HEK293 (cell line): ENCODE measurements around the gene FOXC1.

Experiments used
- ELK4 ChIP-seq: IDR thresholded peaks from 2 replicates; pipeline ENCODE4 v1.6.1; 2011; ENCODE audit warnings: mild to moderate bottlenecking, low read depth, low read length, borderline replicate concordance
- PRDM1 ChIP-seq: fragments of 450-650 bp; formaldehyde crosslinking; IDR thresholded peaks from 2 replicates; pipeline ENCODE4; 2016; ENCODE audit warnings: missing biosample characterization, missing genetic modification characterization
- SP3 ChIP-seq: fragments of 450-650 bp; formaldehyde crosslinking; IDR thresholded peaks from 2 replicates; pipeline ENCODE4 v1.5.1; 2016; ENCODE audit warnings: missing biosample characterization, missing genetic modification characterization
- TCF7L2 ChIP-seq: IDR thresholded peaks from 2 replicates; pipeline ENCODE4 v1.6.1; 2011; ENCODE audit warnings: low read depth, mild to moderate bottlenecking, inconsistent platforms, low read length, moderate library complexity, borderline replicate concordance
- WT1 ChIP-seq: fragments of 450-650 bp; formaldehyde crosslinking; IDR thresholded peaks from 2 replicates; pipeline ENCODE4 v1.5.1; 2016; ENCODE audit warnings: missing biosample characterization, missing genetic modification characterization
- ZBTB1 ChIP-seq: fragments of 450-650 bp; formaldehyde crosslinking; IDR thresholded peaks from 2 replicates; pipeline ENCODE4 v1.5.1; 2016; ENCODE audit warnings: missing biosample characterization, missing genetic modification characterization
- ZBTB49 ChIP-seq: fragments of 450-650 bp; formaldehyde crosslinking; IDR thresholded peaks from 2 replicates; pipeline ENCODE4 v1.5.1; 2016; ENCODE audit warnings: missing biosample characterization, missing genetic modification characterization, low read depth
- ZBTB8A ChIP-seq: fragments of 450-650 bp; formaldehyde crosslinking; IDR thresholded peaks from 2 replicates; pipeline ENCODE4 v1.5.1; 2016; ENCODE audit warnings: missing biosample characterization, missing genetic modification characterization
- ZEB2 ChIP-seq: fragments of 450-650 bp; formaldehyde crosslinking; IDR thresholded peaks from 2 replicates; pipeline ENCODE4 v1.5.1; 2016; ENCODE audit warnings: missing biosample characterization, missing genetic modification characterization
- ZFP3 ChIP-seq: fragments of 450-650 bp; formaldehyde crosslinking; IDR thresholded peaks from 2 replicates; pipeline ENCODE4 v1.5.1; 2016; ENCODE audit warnings: low read depth, missing biosample characterization, missing genetic modification characterization
- ZFP41 ChIP-seq: fragments of 450-650 bp; formaldehyde crosslinking; IDR thresholded peaks from 2 replicates; pipeline ENCODE4 v1.5.1; 2016; ENCODE audit warnings: missing biosample characterization, missing genetic modification characterization, borderline replicate concordance
- ZFP69B ChIP-seq: fragments of 450-650 bp; formaldehyde crosslinking; IDR thresholded peaks from 2 replicates; pipeline ENCODE4 v1.5.1; 2016; ENCODE audit warnings: missing biosample characterization, missing genetic modification characterization
- ZNF10 ChIP-seq: fragments of 450-650 bp; formaldehyde crosslinking; IDR thresholded peaks from 2 replicates; pipeline ENCODE4 v1.5.1; 2017; ENCODE audit warnings: missing biosample characterization, missing genetic modification characterization
- ZNF133 ChIP-seq: fragments of 450-650 bp; formaldehyde crosslinking; IDR thresholded peaks from 2 replicates; pipeline ENCODE4 v1.5.1; 2016; ENCODE audit warnings: missing biosample characterization, missing genetic modification characterization
- ZNF169 ChIP-seq: fragments of 450-650 bp; formaldehyde crosslinking; IDR thresholded peaks from 2 replicates; pipeline ENCODE4 v1.5.1; 2016; ENCODE audit warnings: missing biosample characterization, missing genetic modification characterization
- ZNF2 ChIP-seq: fragments of 450-650 bp; formaldehyde crosslinking; IDR thresholded peaks from 2 replicates; pipeline ENCODE4 v1.5.1; 2016; ENCODE audit warnings: missing biosample characterization, missing genetic modification characterization
- ZNF211 ChIP-seq: fragments of 450-650 bp; formaldehyde crosslinking; IDR thresholded peaks from 2 replicates; pipeline ENCODE4 v1.5.1; 2016; ENCODE audit warnings: low read depth, missing biosample characterization, missing genetic modification characterization
- ZNF221 ChIP-seq: fragments of 450-650 bp; formaldehyde crosslinking; IDR thresholded peaks from 2 replicates; pipeline ENCODE4 v1.5.1; 2017; ENCODE audit warnings: missing biosample characterization, missing genetic modification characterization, borderline replicate concordance
- ZNF23 ChIP-seq: fragments of 450-650 bp; formaldehyde crosslinking; IDR thresholded peaks from 2 replicates; pipeline ENCODE4 v1.5.1; 2016; ENCODE audit warnings: missing biosample characterization, missing genetic modification characterization, borderline replicate concordance
- ZNF26 ChIP-seq: fragments of 450-650 bp; formaldehyde crosslinking; IDR thresholded peaks from 2 replicates; pipeline ENCODE4 v1.5.1; 2016; ENCODE audit warnings: missing biosample characterization, missing genetic modification characterization
- ZNF423 ChIP-seq: fragments of 450-650 bp; formaldehyde crosslinking; IDR thresholded peaks from 2 replicates; pipeline ENCODE4 v1.5.1; 2016; ENCODE audit warnings: missing biosample characterization, missing genetic modification characterization
- ZNF529 ChIP-seq: fragments of 450-650 bp; formaldehyde crosslinking; IDR thresholded peaks from 2 replicates; pipeline ENCODE4 v1.5.1; 2017; ENCODE audit warnings: missing genetic modification characterization, missing biosample characterization; ENCODE audit not compliant: insufficient replicate concordance
- ZNF548 ChIP-seq: fragments of 450-650 bp; formaldehyde crosslinking; IDR thresholded peaks from 2 replicates; pipeline ENCODE4 v1.5.1; 2016; ENCODE audit warnings: missing biosample characterization, missing genetic modification characterization
- ZNF629 ChIP-seq: fragments of 450-650 bp; formaldehyde crosslinking; IDR thresholded peaks from 2 replicates; pipeline ENCODE4 v1.5.1; 2017; ENCODE audit warnings: missing biosample characterization, missing genetic modification characterization
- ZNF645 ChIP-seq: fragments of 450-650 bp; formaldehyde crosslinking; IDR thresholded peaks from 2 replicates; pipeline ENCODE4; 2016; ENCODE audit warnings: missing biosample characterization, missing genetic modification characterization
- ZNF660 ChIP-seq: fragments of 450-650 bp; IDR thresholded peaks from 2 replicates; pipeline ENCODE4 v1.5.1; 2018; ENCODE audit warnings: missing biosample characterization, mild to moderate bottlenecking, missing genetic modification characterization
- ZSCAN16 ChIP-seq: fragments of 450-650 bp; formaldehyde crosslinking; IDR thresholded peaks from 2 replicates; pipeline ENCODE4 v1.5.1; 2016; ENCODE audit warnings: missing biosample characterization, missing genetic modification characterization
- ZXDB ChIP-seq: fragments of 450-650 bp; formaldehyde crosslinking; IDR thresholded peaks from 2 replicates; pipeline ENCODE4 v1.5.1; 2016; ENCODE audit warnings: missing biosample characterization, missing genetic modification characterization
- TF ChIP-seq, protein P1 (sequence below): fragments of 450-650 bp; formaldehyde crosslinking; IDR thresholded peaks from 2 replicates; pipeline ENCODE4 v1.5.1; 2016; ENCODE audit warnings: missing biosample characterization, missing genetic modification characterization
- TF ChIP-seq, protein P2 (sequence below): fragments of 450-650 bp; formaldehyde crosslinking; IDR thresholded peaks from 2 replicates; pipeline ENCODE4 v1.5.1; 2016; ENCODE audit warnings: missing biosample characterization, missing genetic modification characterization

The FOXC1 gene

DNA sequence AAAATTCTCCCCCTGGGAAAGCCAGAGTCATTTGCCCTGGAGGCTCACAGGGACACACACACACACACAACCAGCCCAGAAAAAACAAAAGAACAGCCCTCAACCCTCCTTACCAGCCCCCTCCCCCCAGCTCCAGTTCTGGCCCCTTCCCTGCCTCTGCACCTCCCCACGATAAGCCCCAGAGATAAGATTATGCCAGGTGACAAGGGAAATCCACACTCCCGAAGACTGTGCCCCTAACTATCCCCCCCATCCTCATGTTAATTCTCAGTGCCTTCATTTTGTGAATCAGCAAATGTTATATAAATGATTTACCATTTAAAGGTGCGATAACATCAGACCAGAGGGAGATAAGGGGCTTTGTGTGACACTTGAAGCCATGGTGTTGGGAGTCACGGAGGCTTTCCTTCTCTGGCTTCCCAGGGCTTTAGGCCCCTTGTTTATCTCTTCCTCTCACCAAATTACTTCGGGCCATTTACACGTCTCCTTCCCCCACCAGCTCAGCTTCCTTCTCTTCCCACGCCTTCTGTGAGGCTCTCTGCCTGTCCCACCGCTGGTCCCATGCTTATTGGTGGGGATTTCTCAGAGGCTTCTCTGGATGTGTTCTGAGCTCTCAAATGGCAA is 12.5 kb upstream of the FOXC1 start (continued):
- TF ChIP-seq ZNF629, result peak; percentile 53
- TF ChIP-seq ZNF10 (tag by site-specific recombination), result no peak
- no peak for TF ChIP-seq ZFP3 (tag by site-specific recombination)
- no peak for TF ChIP-seq SP3 (tag by site-specific recombination)
- no peak for TF ChIP-seq ZNF169 (tag by site-specific recombination)
- no peak for TF ChIP-seq ZNF23
- no peak for TF ChIP-seq ZNF548 (tag by site-specific recombination)
- TF ChIP-seq ZNF423 (tag by site-specific recombination), result peak; percentile 62
- peak; percentile 97 for TF ChIP-seq ZXDB
- no peak for TF ChIP-seq ZNF660 (tag by site-specific recombination)
- TF ChIP-seq PRDM1 (tag by site-specific recombination), result no peak
- TF ChIP-seq ELK4, result no peak
- TF ChIP-seq WT1 (tag by site-specific recombination), result peak; percentile 63
- TF ChIP-seq ZNF133 (tag by site-specific recombination), result no peak
- TF ChIP-seq ZNF2 (tag by site-specific recombination), result peak; percentile 53; the same call in 1 of the 2 replicates
- no peak for TF ChIP-seq ZNF645 (tag by site-specific recombination)
- TF ChIP-seq ZNF211 (tag by site-specific recombination), result no peak
- TF ChIP-seq, protein P1, sequence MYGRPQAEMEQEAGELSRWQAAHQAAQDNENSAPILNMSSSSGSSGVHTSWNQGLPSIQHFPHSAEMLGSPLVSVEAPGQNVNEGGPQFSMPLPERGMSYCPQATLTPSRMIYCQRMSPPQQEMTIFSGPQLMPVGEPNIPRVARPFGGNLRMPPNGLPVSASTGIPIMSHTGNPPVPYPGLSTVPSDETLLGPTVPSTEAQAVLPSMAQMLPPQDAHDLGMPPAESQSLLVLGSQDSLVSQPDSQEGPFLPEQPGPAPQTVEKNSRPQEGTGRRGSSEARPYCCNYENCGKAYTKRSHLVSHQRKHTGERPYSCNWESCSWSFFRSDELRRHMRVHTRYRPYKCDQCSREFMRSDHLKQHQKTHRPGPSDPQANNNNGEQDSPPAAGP, result no peak; the same call in 1 of the 2 replicates
- TF ChIP-seq, protein P2, sequence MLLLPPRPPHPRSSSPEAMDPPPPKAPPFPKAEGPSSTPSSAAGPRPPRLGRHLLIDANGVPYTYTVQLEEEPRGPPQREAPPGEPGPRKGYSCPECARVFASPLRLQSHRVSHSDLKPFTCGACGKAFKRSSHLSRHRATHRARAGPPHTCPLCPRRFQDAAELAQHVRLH (tag by site-specific recombination), result peak; percentile 70; the same call in 1 of the 2 replicates
- no peak for TF ChIP-seq ZNF221 (tag by site-specific recombination)
- TF ChIP-seq ZBTB49 (tag by site-specific recombination), result no peak
- no peak for TF ChIP-seq ZNF529 (tag by site-specific recombination)
- peak; percentile 89 for TF ChIP-seq ZBTB8A
- TF ChIP-seq ZBTB1 (tag by site-specific recombination), result no peak
- no peak for TF ChIP-seq ZNF26
- TF ChIP-seq TCF7L2, result peak; percentile 84
- TF ChIP-seq ZFP41 (tag by site-specific recombination), result no peak
- TF ChIP-seq ZEB2 (tag by site-specific recombination), result peak; percentile 86
- TF ChIP-seq ZSCAN16 (tag by site-specific recombination), result 0 out of 2 replicates have a peak, but pooled peaks have one; percentile 49
- peak; percentile 77 for TF ChIP-seq ZFP69B
